ENCODE measurements around the gene SETD4. TPM values are rescaled to one million over a fixed set of nuclear protein-coding genes. Genes with fewer than 3 reads are reported as not detected.

The SETD4 gene
- total RNA-seq, 1 donor from 2014 or later = 10.6 TPM

DNA sequence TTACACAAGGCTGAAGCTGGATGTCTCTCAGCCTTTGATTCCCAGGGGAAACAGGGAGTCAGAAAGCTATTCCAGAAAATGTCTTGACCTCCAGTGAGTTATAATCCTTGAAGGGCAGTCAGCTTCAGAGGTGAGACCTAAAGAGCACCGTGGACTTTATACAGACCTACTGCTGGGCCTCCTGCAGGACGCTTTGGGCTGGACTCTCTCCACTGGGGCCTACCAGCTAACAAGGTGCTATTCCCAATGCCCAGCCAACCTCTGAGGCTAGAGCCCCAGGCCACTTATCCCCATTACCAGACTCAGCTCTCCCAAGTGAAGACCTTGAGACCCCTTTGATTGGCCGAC is 6.6 kb downstream of the SETD4 start:
- DNase-seq (ENCODE audit: low spot score) = no peak
- intact Hi-C loops (cut with DNase I) = no loop called here

DNA sequence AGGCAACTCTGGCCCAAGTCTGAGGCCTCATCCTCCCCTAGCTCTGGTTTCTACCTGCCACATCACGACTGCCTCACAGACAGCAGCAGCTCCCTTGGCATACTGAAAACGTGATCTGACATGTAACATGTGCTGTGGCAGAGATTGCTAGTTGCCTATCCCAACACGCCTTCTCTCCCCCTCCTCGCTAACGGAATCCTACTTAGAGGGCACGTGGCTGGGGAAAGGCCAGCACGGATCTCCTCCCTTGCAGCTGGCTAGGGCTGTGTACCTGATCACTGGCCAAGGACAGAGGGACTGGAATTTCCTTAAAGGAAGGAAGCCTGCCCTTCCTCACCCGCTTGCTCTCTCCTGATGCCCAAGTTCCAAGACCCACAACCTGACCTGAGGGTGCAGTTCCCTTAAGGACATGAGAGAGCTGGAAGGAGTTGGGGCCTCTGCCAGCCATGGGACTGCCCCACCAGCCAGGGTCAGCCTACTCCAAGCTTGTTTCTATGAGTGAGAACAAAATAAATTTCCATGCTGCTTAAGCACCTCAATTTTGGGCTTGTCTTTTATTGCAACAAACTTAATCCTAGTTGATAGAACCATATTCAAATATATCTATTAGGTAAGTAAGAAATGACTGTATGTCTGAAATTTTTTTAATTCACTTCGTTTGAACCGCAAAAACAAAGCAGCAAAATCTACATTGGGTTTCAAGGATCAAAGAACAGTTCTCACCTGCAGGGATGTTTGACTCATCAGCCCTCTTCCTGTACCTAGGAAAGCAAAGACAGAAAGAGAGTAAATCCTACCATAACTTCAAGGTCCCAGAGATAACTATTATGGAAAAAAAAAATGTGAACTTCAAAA is 7.2 kb downstream of the SETD4 start:
- intact Hi-C loops (cut with DNase I) = no loop called here
- DNase-seq (ENCODE audit: low spot score) = no peak

DNA sequence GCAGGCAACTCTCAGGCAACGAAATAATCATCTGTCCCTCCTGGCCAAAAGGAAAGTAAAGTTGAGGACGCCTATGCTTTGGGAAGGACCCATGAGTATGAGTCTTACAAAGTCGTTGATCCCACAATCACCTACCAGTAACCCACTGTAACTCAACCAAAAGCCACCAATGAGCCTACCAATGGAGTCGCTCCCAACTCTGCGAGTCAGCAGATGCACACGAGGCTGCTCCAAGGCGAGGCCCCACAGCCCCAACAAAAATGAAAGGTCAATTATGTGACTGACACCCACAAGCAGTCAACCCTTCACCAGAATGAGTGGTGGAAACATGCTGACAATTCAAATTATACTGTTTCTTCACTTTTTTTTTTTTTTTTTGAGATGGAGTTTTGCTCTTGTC is 12.0 kb downstream of the SETD4 start:
- DNase-seq (ENCODE audit: low spot score) = no peak
- intact Hi-C loops (cut with DNase I) = no loop called here

DNA sequence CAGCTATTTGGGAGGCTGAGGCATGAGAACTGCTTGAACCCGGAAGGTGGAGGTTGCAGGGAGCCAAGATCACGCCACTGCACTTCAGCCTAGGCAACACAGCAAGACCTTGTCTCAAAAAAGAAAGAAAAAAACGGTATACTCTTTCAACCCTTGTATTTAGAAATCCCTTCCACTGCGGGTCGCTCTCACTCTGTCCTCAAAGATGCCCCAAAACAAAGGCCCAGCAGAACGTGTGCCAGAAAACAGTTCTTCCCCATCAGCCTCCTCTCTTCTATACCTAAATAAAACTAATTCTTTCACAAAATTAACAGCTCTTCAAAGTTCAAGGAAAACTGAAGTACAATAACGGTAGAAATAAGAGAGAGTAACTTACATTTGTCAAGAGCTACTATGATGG is 13.2 kb downstream of the SETD4 start:
- no peak for DNase-seq (ENCODE audit: low spot score)
- intact Hi-C loops (cut with DNase I) = no loop called here

DNA sequence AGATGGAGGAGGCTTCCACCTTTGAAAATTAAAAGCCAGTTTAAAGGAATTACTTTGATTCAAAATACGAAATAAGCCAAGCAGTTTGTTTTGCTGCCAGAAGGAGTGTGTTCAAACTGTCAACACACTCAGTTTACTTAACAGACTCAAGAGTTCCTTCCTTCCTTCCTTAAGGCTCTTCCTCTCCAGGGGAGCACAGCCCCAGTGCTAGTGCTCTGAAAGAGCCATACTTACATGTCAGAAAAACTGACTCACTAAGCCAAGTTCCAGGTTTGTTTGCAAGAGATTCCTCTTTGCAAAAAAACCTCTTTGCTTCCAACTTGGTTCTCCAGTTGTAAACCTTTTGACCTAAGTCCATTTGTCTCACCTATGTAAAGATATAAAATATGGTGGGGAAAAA is 14.3 kb downstream of the SETD4 start:
- no peak for DNase-seq (ENCODE audit: low spot score)
- intact Hi-C loops (cut with DNase I) = no loop called here

DNA sequence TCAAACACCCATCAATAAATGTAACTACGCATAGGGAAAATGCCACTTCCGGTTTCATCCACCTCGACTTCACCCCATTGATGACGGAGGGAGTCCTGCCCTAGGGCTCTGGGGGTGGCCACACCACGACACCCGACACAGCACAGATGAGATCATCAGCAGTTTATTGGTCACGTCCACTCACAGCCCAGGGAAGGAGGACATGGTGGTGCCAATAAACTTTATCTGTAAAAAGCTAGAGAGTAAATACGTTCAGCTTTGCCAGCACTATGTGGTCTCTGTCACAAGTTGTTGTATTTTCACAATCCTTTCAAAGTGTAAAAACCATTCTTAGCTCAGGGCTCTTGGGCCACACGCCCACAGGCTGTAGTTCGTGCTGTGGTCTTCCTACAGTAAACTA is 16.3 kb downstream of the SETD4 start:
- intact Hi-C loops (cut with DNase I) = no loop called here

DNA sequence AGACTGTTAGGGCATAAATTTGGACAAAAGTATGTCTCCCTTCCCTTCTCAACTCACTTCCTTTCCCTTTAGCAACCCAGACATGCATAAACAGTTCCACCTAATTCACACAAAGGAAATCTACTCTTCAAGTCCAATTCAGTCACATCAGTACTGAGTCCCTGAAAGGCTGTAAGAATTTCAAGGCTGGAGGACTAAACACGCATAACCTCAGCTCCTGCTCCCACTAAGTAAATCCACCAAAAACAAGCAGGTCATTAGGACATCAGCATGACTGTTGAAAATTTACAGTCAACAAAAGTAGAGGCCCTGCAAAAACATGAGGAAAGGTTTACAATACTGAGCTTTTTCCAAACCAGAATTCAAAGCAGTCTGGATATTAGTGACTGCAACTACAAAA is 18.4 kb downstream of the SETD4 start:
- no peak for DNase-seq (ENCODE audit: low spot score)

More for the DNA sequence above, 16.3 kb downstream of the SETD4 start:
- DNase-seq (ENCODE audit: low spot score) = no peak

DNA sequence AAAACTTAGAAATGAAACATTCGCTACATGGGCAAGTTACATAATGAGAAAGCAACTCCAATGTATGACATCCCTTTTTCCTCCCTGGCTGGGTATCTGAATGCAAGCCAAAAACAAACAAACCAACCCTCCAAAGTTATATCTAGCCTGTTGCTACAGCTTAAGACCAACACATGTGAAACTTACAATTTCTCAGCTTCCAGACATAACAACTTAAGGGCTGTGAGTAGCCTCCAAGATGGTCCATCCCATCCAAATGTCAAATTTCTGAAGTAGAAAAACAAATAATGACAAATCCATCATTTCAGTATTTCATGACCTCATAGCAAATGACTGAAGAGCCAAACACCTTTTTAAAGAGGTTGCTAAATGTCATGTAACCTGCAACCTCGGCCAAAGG is 19.9 kb downstream of the SETD4 start:
- no peak for DNase-seq (ENCODE audit: low spot score)
- intact Hi-C loops (cut with DNase I) = no loop called here

More for the DNA sequence above, 18.4 kb downstream of the SETD4 start:
- intact Hi-C loops (cut with DNase I) = no loop called here

DNA sequence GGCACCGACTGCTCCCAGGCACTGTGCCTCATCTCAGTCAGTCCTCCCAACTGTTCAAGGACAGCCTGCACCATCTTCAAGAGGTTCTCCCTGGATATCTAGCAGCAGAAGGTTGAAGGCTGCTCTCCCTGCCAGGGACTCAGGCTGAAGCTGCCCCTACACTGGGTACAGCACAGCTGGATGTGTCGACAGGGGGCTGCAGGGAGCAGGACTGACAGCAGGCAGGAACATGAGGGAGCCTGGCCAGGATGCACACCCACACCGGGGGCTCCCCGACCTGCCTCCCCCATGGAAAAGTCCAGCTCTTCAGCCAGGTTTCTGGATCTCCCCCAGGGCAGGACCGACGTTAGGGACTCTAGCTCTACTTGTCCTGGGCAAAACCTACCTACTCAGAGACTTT is 20.5 kb downstream of the SETD4 start:
- peak; percentile 36 for DNase-seq (ENCODE audit: low spot score)
- intact Hi-C loops (cut with DNase I) = no loop called here

DNA sequence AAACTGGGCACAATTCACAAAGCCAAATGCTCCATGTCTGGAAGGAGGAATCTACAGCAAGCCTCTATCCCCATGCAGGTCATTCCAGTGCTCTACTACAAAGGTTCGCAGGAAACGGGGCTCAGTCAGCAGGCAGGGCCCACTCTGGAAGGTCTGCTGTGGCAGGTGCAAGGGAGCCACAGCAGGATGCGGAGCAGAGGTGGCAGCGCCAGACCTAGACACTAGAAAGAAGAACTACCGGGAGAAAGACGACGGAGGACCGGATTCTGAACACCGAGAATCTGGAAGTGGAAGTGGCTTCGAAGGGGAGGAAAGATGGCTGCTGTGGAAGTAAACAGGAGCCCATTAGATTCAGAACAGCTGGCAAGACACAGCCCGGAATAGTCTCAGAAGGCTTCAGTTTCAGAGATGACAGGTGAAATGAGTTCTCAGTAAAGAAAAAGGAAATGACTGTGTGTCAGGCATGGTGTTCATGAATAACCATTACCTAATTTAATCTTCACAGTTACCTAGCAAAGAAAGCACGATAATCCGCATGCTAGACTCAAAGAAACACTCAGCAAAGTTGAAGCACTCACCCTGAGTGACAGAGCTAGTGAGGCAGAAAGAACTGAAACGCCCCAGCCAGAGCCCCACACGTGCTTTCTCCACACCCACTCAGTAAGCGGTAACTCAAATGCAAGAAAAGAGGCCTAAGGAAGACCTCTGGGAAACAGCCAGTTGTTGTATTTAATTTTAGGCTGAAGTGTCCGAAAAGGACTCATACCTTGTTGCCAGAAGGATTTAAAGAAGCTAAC is 21.4 kb downstream of the SETD4 start:
- no peak for DNase-seq (ENCODE audit: low spot score)
- intact Hi-C loops (cut with DNase I) = no loop called here

DNA sequence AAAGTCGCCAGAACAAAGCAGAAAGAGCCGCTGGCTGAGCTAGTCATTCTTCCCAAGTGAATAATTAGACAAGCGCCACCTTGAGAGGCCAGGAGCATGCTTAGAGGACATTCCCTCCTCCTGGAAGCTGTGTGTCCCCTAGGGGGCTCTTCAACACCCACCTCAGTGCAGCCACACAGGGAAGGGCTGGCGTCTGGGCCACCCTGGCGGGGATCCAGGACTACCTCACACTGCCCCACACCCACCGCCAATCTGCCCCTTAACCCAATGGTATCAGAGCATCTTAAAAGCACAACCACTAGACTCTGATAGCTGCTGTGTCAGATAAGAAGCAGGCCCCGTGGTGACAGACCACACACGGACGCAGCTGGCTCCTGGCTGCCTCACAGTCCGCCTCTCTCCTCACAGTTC is 24.9 kb downstream of the SETD4 start:
- DNase-seq (ENCODE audit: low spot score) = no peak
- intact Hi-C loops (cut with DNase I) = no loop called here

DNA sequence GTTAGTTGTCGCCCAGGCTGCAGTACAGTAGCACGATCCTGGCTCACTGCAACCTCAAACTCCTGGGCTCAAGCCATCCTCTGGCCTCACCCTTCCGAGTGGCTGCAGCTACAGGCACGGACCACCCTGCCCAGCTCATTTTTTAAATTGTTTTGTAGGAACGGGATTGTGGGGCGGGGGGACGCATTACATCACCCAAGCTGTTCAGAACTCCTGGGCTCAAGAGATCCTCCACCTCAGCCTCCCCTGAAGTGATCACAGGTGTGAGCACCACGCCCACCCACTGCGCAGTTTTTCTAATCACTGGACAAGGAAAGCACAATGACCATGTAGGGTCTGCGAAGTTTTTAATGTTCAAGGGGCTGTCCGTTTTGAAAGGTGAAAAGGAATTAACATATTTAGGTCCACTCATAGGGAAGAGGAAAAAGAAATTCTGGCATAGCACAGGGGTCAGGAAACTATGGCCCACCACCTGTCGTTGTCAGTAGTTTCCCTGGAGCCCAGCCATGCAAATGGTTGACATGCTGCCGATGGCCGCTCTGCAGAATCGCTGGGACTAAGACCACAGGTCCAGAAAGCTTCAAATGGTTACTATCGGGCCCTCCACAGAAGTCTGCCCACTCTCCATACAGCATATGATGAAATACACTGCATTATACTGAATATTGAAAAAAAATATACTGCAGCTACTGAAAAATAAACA is 26.0 kb downstream of the SETD4 start:
- intact Hi-C loops (cut with DNase I) = no loop called here
- DNase-seq (ENCODE audit: low spot score) = no peak

DNA sequence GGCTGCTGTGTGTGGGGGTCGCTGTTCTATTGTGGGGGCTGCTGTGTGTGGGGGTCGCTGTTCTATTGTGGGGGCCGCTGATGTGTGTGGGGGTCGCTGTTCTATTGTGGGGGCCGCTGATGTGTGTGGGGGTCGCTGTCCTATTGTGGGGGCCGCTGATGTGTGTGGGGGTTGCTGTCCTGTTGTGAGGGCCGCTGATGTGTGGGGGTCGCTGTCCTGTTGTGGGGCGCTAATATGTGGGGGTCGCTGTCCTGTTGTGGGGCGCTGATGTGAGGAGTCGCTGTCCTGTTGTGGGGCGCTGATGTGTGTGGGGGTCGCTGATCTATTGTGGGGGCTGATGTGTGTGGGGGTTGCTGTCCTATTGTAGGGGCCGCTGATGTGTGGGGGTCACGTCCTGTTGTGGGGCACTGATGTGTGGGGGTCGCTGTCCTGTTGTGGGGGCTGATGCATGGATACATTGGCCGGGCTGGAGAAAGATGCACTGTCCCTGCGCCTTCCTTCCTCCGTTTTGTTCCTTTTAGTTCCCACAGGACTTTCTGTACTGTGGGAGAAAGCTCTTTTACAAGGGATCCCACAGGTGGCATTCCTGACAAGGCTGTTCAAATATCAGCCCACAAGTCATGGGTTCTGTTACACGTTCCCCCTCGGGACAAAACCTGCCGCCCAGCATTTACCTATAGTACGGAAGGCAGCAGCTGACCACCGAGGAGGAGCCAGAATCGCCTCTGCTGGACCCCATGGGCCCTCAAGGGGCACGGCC is 27.5 kb downstream of the SETD4 start:
- DNase-seq (ENCODE audit: low spot score) = no peak
- intact Hi-C loops (cut with DNase I) = no loop called here

DNA sequence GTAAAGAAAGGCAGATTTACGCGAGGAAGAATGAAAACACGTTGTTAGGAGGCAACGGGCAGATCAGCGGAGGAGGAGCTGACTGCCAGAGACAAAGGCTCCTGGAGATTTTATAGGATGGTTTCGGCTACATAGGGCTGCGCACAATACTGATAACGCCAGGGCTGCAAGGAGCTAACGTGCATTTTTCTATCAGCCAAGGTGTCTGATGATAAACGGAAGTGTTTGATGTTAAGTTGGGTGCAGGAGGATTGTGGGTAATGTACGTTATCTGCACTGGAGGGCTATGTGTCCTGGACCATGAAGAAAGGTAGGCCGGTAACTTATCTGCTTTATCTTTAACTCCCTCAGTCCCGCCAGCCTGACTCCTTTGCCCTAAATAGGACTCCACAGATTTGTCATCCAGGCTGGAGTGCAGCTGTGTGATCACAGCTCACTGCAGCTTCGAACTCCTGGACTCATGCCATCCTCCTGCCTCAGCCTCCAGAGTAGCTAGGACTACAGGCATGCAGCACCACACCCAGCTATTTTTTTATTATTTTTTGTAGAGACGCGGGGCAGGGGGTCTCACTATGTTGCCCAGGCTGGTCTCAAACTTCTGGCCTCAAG is 29.6 kb downstream of the SETD4 start:
- intact Hi-C loops (cut with DNase I) = no loop called here
- no peak for DNase-seq (ENCODE audit: low spot score)

DNA sequence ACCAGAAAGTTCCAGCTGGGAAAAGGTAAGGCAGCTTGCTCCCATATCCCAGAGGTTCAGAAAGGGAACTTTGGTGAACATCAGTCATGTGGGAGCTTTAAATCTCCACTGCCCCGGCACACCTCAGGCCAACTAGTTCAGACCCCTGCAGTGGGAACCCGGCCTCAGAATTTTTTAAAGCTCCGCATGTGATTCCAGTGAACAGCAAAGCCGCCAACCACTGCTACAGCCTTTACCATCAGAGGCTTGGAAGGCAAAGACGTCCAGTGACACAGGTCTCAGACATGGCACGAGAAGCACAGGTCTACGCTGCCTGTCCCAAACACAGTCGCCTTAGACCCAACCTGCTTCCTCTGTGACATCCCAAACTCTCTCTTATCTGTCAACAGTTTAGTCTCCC is 31.0 kb downstream of the SETD4 start:
- DNase-seq (ENCODE audit: low spot score) = no peak
- intact Hi-C loops (cut with DNase I) = no loop called here

DNA sequence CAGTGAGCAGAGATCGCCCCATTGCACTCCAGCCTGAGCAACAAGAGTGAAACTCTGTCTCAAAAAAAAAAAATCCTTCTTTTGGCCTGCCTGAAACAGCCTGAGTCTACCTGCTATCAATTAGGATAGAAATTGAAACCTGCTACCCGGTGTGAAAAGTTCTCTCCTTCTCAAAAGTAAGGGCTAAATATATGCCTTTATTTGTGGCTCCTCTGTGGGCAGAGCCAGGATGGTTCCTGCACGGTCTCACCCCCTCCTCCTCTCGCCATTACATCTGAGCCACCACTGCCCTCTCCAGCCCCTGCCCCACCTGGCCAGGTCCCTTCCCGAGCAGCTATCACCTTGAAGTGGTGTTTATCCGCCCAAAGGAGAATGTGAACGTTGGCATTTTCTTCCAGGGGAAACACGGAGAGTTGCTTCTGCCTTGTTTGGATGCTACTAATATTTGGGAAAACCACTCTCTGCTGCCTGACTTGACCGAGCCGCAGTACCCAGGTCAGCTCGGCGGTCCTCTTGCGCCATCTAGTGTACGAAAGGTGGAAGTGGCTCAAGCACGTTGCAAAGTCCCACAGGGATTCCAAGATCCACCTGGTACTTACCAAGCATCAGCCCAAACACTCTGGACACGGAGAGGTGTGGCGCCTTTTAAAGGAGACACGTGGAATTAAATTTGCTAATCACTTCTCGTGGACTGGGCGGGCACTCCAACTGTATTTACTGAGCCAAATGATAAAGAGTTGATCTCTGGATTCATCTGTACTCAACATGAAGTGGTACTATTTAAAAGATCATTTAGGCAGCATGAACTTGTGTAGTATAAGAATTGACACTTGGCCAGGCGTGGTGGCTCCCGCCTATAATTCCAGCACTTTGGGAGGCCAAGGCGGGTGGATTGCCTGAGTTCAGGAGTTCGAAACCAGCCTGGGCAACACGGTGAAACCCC is 31.9 kb downstream of the SETD4 start:
- DNase-seq (ENCODE audit: low spot score) = peak; percentile 89
- intact Hi-C loops (cut with DNase I) = no loop called here

DNA sequence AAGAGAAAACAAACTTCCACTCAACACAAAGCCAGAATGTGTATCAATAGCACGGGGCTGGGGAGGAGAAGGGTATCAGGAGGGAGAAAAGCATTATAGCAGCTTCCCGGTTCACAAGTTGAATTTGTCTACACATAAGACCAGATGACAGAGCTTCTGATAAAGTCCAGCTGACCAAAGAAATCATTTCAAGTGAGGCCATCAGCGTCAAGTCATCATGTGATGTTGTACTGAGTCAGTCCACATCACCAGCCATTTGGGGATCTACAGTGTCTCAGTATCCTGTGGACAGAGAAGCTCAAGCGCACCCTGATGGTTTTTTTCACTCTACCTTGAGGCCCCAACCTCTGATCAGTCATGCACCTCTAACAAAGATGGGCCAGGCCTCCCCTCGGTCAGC is 33.0 kb downstream of the SETD4 start:
- DNase-seq (ENCODE audit: low spot score) = no peak
- intact Hi-C loops (cut with DNase I) = no loop called here

DNA sequence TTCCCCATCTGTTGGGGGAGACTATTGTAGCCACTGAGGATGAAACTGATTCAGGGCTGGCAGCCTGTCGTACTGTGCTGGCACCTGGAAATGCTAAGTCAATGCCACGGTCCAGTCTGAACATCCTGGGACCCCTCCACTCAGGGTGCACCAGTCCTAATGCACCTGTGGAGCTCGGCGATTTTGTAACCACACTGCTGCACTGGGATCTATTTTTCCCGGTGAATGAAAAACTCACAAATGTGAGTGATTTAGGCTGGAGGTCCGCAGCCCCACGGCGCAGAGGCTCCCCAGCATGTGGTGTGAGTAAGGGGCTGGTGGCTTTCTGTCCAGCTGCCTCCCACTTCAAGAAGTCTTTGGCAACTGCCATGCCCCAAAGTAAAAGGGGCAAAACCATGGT is 35.5 kb downstream of the SETD4 start:
- DNase-seq (ENCODE audit: low spot score) = no peak
- intact Hi-C loops (cut with DNase I) = no loop called here

Measured in cardiac septum (tissue), 1 donor.